ENCODE data around the gene KRT36.

- TF ChIP-seq CTCF (IDR thresholded peaks at IDR 0.05) (no peak), POLR2AphosphoS5 (IDR thresholded peaks at IDR 0.05) (no peak), POLR2A (IDR thresholded peaks at IDR 0.05) (no peak), EP300 (IDR thresholded peaks at IDR 0.05; ENCODE audit: low read depth) (no peak)
Observed at GRCh38 chr17:41452281-41452680, 37.4 kb downstream of the KRT36 start.

Measured in transverse colon (tissue), 4 donors.